ENCODE results near the gene DPH7. TPM values are rescaled to one million over a fixed set of nuclear protein-coding genes. Genes with fewer than 3 reads are reported as not detected.

Gene DPH7
- total and polyA plus RNA-seq, 2 of the 8 experiments (the other 6 are each of a cell fraction or from before 2014, with no cell fraction given): 44.6 to 45.5 TPM

- Histone ChIP-seq H3K4ac (replicated peaks; ENCODE audit: insufficient read length, low read depth, low read length) (no peak overlapping the region), H3K27me3 (replicated peaks in 1 of 4; ENCODE audit: control insufficient read depth in 3 of 4, extremely low read depth in 1 of 4, insufficient read depth in 3 of 4, low read length in 3 of 4) (no peaks in the 10 kb centered on the region), H4K5ac (ENCODE audit: insufficient read length, low read depth, low read length) (no peak overlapping the region), H3K27ac (ENCODE audit: low read depth, low read length) (no peak overlapping the region), H2BK5ac (ENCODE audit: low read depth, low read length) (no peak overlapping the region), H3K4me2 (ENCODE audit: insufficient read depth in 1 of 2, low read depth in 2 of 2, low read length in 2 of 2) (no peak overlapping the region), H3K4me1 (replicated peaks in 1 of 4; ENCODE audit: control insufficient read depth in 3 of 4, insufficient read depth in 4 of 4, low read length in 3 of 4) (no peaks in the 10 kb centered on the region; a peak in 2 of 7 replicates), H2AK5ac (ENCODE audit: low read depth, low read length) (no peak overlapping the region), H2AFZ (ENCODE audit: low read length) (peak overlapping the region; percentile 96), H3K79me2 (ENCODE audit: control insufficient read depth in 1 of 2, insufficient read depth in 2 of 2, low read length in 2 of 2) (no peaks in the 10 kb centered on the region), H3K23me2 (ENCODE audit: low read depth, low read length) (no peaks in the 10 kb centered on the region), H3K36me3 (ENCODE audit: control insufficient read depth in 2 of 4, insufficient read depth in 4 of 4, low read length in 3 of 4) (no peaks in the 10 kb centered on the region), H2BK15ac (ENCODE audit: low read length) (no peak overlapping the region), H3K14ac (ENCODE audit: insufficient read length) (no peak overlapping the region), H2BK12ac (ENCODE audit: low read depth, low read length) (no peak overlapping the region), H3K18ac (ENCODE audit: extremely low read depth, low read length) (no peak overlapping the region), H3K56ac (replicated peaks; ENCODE audit: insufficient read length, low read depth, low read length) (no peak overlapping the region), H3K9me3 (ENCODE audit: insufficient read depth in 2 of 2, low read depth in 1 of 2, low read length in 1 of 2) (peaks cover 0 to 2% of the 10 kb centered on the region in 2 experiments; a peak in 1 of 4 replicates), H4K20me1 (replicated peaks in 1 of 2; ENCODE audit: control insufficient read depth in 1 of 2, insufficient read depth in 2 of 2, low read length in 2 of 2) (no peaks in the 10 kb centered on the region), H3K9ac (replicated peaks in 1 of 4; ENCODE audit: extremely low read depth in 1 of 4, low read depth in 3 of 4, low read length in 3 of 4) (no peak overlapping the region), H2BK20ac (ENCODE audit: low read length) (no peak overlapping the region), H3K23ac (ENCODE audit: insufficient read length) (no peak overlapping the region), H3K79me1 (ENCODE audit: low read depth, low read length) (no peaks in the 10 kb centered on the region), H4K8ac (ENCODE audit: extremely low read depth, insufficient read depth, low read length) (no peak overlapping the region), H3K4me3 (ENCODE audit: extremely low read depth in 1 of 4, insufficient read depth in 2 of 4, low read depth in 3 of 4, low read length in 4 of 4) (no peak overlapping the region), H2BK120ac (replicated peaks; ENCODE audit: low read depth, low read length) (no peak overlapping the region), H4K91ac (replicated peaks; ENCODE audit: insufficient read length, low read length) (no peak overlapping the region)
- 74% methylated on average over 19 of the region's 19 CpGs; no CpG with 5 or more reads in 1 of the 2 experiments for WGBS, 2 experiments (ENCODE audit: extremely low coverage in 1 of 2, insufficient coverage in 1 of 2, insufficient read length in 1 of 2, insufficient replicate concordance in 2 of 2, low coverage in 1 of 2, low lambda C conversion rate in 2 of 2, missing lambda C conversion rate in 1 of 2)
- DNase-seq (ENCODE audit: low read depth in 1 of 2, low spot score in 2 of 2) (no peak), FAIRE-seq (peak; percentile 39)
- ChIA-PET POLR2A (ENCODE audit: partially characterized antibody) (interaction anchor here (0.6 to 0.7 kb wide), 3 partner anchors 16 to 45 kb away, joined by 3 read pairs; partner anchors contain the start of genes MRPL41 and PNPLA7), CTCF (ENCODE audit: partially characterized antibody) (interaction anchor here (0.7 to 1.8 kb wide), 13 partner anchors 8 to 741 kb away, joined by 3 to 13 read pairs (median 4); partner anchors contain the start of gene MRPL41)
- TF ChIP-seq JUN (IDR thresholded peaks at IDR 0.05; ENCODE audit: low read depth, low read length) (no peak), CHD2 (IDR thresholded peaks at IDR 0.05; ENCODE audit: low read length) (no peak), CTCF (IDR thresholded peaks at IDR 0.05; ENCODE audit: control extremely low read depth in 1 of 3, insufficient read depth in 1 of 3, low read depth in 1 of 3, low read length in 3 of 3) (peak in 2 of 3 experiments; percentile 39 to 62; a peak in 2 of 4 replicates), MAX (IDR thresholded peaks at IDR 0.05) (peak; percentile 87), TAF7 (optimal IDR thresholded peaks at IDR 0.05; ENCODE audit: borderline replicate concordance, low read depth, low read length) (no peak), RAD21 (IDR thresholded peaks at IDR 0.05 in 1 of 2, conservative IDR thresholded peaks at IDR 0.05 in 1 of 2; ENCODE audit: low read depth in 2 of 2, low read length in 2 of 2) (peak in 1 of 2 experiments; percentile 34; a peak in 2 of 4 replicates)
- TF ChIP-seq, protein P1, sequence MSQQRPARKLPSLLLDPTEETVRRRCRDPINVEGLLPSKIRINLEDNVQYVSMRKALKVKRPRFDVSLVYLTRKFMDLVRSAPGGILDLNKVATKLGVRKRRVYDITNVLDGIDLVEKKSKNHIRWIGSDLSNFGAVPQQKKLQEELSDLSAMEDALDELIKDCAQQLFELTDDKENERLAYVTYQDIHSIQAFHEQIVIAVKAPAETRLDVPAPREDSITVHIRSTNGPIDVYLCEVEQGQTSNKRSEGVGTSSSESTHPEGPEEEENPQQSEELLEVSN (IDR thresholded peaks at IDR 0.05): peak; percentile 63
Observed at GRCh38 chr9:137534256-137535119, 44.2 kb downstream of the DPH7 start.
